DOHH2 (cell line): Measurements from ENCODE around the gene ENDOV.

ENCODE experiments used
- EZH2phosphoT487 ChIP-seq: fragments of 200-600 bp; sonication (generic); IDR thresholded peaks from 2 replicates; pipeline ENCODE4 v1.6.1; 2017; ENCODE audit warnings: borderline replicate concordance, mild to moderate bottlenecking, antibody characterized with exemption, low read length, moderate library complexity, mixed read lengths
- TF ChIP-seq, protein P1 (sequence below): fragments of 200-600 bp; sonication (generic); IDR thresholded peaks from one replicate; pipeline ENCODE4 v1.5.1; 2014; ENCODE audit warnings: antibody characterized with exemption, mild to moderate bottlenecking, low read depth, low read length; ENCODE audit not compliant: poor library complexity, severe bottlenecking

DNA sequence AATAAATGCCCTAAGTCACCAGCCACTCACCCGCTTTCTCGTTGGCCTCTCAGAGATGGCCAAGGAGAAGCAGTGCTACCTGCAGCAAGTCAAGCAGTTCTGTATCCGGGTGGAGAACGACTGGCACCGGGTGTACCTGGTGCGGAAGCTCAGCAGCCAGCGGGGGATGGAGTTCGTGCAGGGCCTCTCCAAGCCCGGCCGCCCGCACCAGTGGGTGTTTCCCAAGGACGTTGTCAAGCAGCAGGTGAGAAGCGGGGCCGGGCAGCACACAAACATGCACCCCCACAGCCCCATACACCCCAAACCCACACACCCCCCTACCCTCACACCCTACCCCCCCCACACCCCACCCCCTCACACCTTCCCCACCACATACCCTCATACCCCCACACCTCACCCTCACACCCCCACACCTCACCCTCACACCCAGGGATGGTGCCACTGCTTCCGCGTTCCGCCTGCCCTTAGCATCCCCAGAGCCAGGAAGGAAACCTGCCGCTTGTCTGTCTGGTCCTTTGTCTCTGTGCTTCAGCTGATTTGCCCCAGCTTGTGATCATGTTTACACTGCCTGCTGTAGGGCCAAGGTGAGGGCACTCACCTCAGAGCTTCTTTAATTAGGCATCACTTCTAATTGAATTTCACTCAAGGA lies 41.9 kb upstream of the ENDOV start:
- TF ChIP-seq, protein P1, sequence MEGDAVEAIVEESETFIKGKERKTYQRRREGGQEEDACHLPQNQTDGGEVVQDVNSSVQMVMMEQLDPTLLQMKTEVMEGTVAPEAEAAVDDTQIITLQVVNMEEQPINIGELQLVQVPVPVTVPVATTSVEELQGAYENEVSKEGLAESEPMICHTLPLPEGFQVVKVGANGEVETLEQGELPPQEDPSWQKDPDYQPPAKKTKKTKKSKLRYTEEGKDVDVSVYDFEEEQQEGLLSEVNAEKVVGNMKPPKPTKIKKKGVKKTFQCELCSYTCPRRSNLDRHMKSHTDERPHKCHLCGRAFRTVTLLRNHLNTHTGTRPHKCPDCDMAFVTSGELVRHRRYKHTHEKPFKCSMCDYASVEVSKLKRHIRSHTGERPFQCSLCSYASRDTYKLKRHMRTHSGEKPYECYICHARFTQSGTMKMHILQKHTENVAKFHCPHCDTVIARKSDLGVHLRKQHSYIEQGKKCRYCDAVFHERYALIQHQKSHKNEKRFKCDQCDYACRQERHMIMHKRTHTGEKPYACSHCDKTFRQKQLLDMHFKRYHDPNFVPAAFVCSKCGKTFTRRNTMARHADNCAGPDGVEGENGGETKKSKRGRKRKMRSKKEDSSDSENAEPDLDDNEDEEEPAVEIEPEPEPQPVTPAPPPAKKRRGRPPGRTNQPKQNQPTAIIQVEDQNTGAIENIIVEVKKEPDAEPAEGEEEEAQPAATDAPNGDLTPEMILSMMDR = no peak
- TF ChIP-seq EZH2phosphoT487 = no peak
